GM10248 (cell line): ENCODE measurements around the gene TAP1.
A peak's percentile ranks its signal among the peaks of the same experiment; 100 is the strongest.

Source experiments
- CTCF ChIA-PET: fragments of 300-600 bp; sonication (Branson Sonifier 250); formaldehyde crosslinking; extraction: SDS; loops from one replicate; lab custom pipeline; 2021; ENCODE audit warnings: antibody characterized with exemption; lab: Yijun Ruan, JAX
- POLR2A ChIA-PET: fragments of 350-650 bp; sonication (Branson Sonifier 250); formaldehyde crosslinking; extraction: SDS; loops from one replicate; lab custom pipeline; 2020; ENCODE audit warnings: antibody characterized with exemption; lab: Yijun Ruan, JAX
- DNase-seq: peaks from one replicate; pipeline ENCODE4 v3.0.0; 2012; ENCODE audit errors: extremely low spot score
- CTCF ChIP-seq: IDR thresholded peaks from 2 replicates; pipeline ENCODE4 v1.5.1; 2012; ENCODE audit warnings: mild to moderate bottlenecking, low read depth; ENCODE audit errors: extremely low read depth, missing control alignments, control extremely low read depth

The TAP1 gene

DNA sequence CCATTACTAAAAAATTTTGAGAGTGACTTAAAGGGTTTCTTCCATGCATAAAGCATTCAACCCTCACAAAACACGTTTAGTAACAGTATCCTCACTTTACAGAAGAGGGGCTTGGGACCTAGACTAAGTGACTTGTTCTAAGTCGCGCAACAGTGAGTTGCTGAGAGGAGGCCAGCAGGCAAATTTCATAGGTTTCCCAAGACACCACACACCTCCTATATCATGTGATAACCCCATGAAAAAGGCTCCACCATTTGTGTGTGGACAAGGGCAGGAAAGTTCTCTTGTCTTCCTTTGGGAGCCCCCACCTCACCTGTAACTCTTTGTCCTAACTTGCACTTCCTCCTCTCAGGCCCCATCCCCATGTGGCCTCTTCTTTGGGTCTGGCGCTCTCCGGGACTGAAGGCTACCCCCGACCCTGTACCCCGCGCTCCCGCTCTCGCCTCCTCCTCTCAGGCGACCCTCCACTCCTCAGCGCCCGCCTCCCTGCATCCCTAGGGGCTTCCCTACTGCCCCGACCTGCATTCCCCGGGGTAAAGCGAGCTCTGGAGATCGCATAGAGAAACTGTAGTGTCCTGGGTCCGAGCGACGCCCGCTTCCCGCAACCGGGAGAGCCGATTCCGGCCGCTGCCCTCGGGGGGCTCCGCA is 10.0 kb downstream of the TAP1 start:
- no peak for DNase-seq
- POLR2A ChIA-PET, result interaction anchor here (3.4 to 5.3 kb wide), 2 partner anchors 11 to 128 kb away, joined by 37 to 44 read pairs; partner anchors contain the start of genes PSMB9 and TAP1
- TF ChIP-seq CTCF, result no peak
- CTCF ChIA-PET, result interaction anchor here (11.2 kb wide), 1 partner anchor 16 kb away, joined by 339 read pairs; the partner anchor contains the start of genes PSMB9 and TAP1

DNA sequence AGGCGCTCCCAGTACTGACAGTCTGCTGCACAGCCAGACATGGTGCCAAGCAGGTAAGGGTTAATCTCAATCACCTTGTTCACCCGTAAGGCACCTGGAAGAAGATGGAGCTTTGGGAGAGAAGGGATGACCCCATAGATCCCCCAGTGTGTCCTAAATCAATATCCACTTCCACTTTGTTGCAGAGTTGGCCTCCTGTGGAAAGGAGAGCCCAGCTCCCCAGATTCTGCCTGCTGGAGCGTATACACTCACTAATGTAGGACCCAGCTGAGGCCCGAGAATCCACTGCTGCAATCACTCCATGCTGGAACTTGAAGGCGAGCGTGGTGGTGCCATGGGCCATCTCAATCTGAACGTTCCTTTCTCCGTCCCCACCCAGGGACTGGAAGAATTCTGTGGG is 10.8 kb downstream of the TAP1 start:
- TF ChIP-seq CTCF, result no peak
- no peak for DNase-seq
- ChIA-PET CTCF (interaction anchor here (0.9 to 11.2 kb wide), 5 partner anchors 17 to 429 kb away, joined by 3 to 339 read pairs (median 4); partner anchors contain the start of genes PSMB9 and TAP1), POLR2A (interaction anchor here (5.3 kb wide), 1 partner anchor 12 kb away, joined by 44 read pairs; the partner anchor contains the start of genes PSMB9 and TAP1)

GRCh38 chr6:32842021-32842650 is 11.4 kb downstream of the TAP1 start:
- no peak for DNase-seq
- ChIA-PET CTCF (interaction anchor here (0.9 to 11.2 kb wide), 6 partner anchors 17 to 428 kb away, joined by 3 to 339 read pairs (median 19); partner anchors contain the start of genes PSMB9 and TAP1), POLR2A (interaction anchor here (5.3 kb wide), 1 partner anchor 12 kb away, joined by 44 read pairs; the partner anchor contains the start of genes PSMB9 and TAP1)
- TF ChIP-seq CTCF, result no peak

- ChIA-PET CTCF (interaction anchor here (1.0 to 11.2 kb wide), 6 partner anchors 19 to 144 kb away, joined by 3 to 339 read pairs (median 28); partner anchors contain the start of genes HLA-DMA, PSMB9 and TAP1), POLR2A (interaction anchor here (1.2 to 3.5 kb wide), 3 partner anchors 11 to 131 kb away, joined by 3 to 32 read pairs (median 6); no protein-coding TSS in a partner anchor)
- peak; percentile 35 for DNase-seq
- no peak for TF ChIP-seq CTCF
Observed at GRCh38 chr6:32840604-32841246, 12.8 kb downstream of the TAP1 start.

DNA sequence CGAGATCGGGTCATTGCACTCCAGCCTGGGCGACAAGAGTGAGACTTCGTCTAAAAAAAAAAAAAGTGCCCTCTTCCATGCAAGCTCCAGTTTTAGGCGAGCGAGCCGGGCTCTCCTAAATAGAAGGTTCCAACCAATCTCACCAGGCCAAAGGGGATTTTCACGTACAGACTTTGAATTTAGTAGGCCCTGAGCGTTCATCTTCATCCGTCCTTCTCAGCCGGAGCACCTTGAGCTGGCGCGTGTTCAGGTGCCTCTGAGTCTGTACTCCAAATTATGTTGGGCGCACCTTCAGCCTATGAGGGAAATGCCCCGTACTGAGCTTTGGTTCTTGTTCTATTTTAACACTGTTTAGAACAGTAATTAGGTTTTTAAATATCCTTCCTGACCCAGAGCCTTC is 14.1 kb downstream of the TAP1 start:
- no peak for TF ChIP-seq CTCF
- CTCF ChIA-PET, result interaction anchor here (0.7 to 11.2 kb wide), 29 partner anchors 8 to 440 kb away, joined by 3 to 339 read pairs (median 9); partner anchors contain the start of genes HLA-DMA, HLA-DMB, PSMB9 and TAP1

More for the DNA sequence above, 14.1 kb downstream of the TAP1 start:
- POLR2A ChIA-PET, result interaction anchor here (0.6 to 3.5 kb wide), 9 partner anchors 14 to 133 kb away, joined by 3 to 37 read pairs (median 5); partner anchors contain the start of genes HLA-DMB, PSMB9 and TAP1
- DNase-seq, result no peak
